HCT116 (cell line): ENCODE data around the gene ERICH6.

Experiments
- POLR2A ChIP-seq: IDR thresholded peaks from 2 replicates; pipeline ENCODE4 v1.7.0; 2011; ENCODE audit warnings: borderline replicate concordance; ENCODE audit not compliant: insufficient read depth, insufficient read length; ENCODE audit errors: extremely low read depth
- RAD21 ChIP-seq: IDR thresholded peaks from 2 replicates; pipeline ENCODE4 v1.6.1; 2012; ENCODE audit warnings: low read depth, mild to moderate bottlenecking
- REST ChIP-seq: IDR thresholded peaks from 2 replicates; pipeline ENCODE4 v1.6.1; 2012; ENCODE audit warnings: low read depth
- YY1 ChIP-seq: IDR thresholded peaks from 2 replicates; pipeline ENCODE4 v1.6.1; 2011; ENCODE audit warnings: low read length, low read depth, moderate library complexity, mild to moderate bottlenecking; ENCODE audit not compliant: insufficient replicate concordance; ENCODE audit errors: extremely low read depth
- ZNF274 ChIP-seq: fragments of 200-500 bp; sonication (Bioruptor generic); IDR thresholded peaks from 2 replicates; pipeline ENCODE4 v1.6.1; 2014; ENCODE audit warnings: mild to moderate bottlenecking, low read depth, low read length, inconsistent platforms
- TF ChIP-seq, protein P1 (sequence below), 3 experiments: fragments of 200-600 bp in 1 of 3; sonication (generic) in 1 of 3; IDR thresholded peaks in 2 of 3; conservative IDR thresholded peaks in 1 of 3; 2 replicates each; pipeline ENCODE4 v1.5.1; 2012 to 2017; ENCODE audit warnings: low read depth in 2 of 3, low read length in 2 of 3, antibody characterized with exemption in 1 of 3, borderline replicate concordance in 1 of 3, control low read depth in 1 of 3, mild to moderate bottlenecking in 1 of 3, mixed read lengths in 1 of 3, mixed run types in 1 of 3, moderate library complexity in 1 of 3; ENCODE audit not compliant: insufficient read depth in 1 of 3

- TF ChIP-seq POLR2A (no peak), RAD21 (no peak), YY1 (no peak), REST (no peak), ZNF274 (no peak)
- TF ChIP-seq, protein P1, sequence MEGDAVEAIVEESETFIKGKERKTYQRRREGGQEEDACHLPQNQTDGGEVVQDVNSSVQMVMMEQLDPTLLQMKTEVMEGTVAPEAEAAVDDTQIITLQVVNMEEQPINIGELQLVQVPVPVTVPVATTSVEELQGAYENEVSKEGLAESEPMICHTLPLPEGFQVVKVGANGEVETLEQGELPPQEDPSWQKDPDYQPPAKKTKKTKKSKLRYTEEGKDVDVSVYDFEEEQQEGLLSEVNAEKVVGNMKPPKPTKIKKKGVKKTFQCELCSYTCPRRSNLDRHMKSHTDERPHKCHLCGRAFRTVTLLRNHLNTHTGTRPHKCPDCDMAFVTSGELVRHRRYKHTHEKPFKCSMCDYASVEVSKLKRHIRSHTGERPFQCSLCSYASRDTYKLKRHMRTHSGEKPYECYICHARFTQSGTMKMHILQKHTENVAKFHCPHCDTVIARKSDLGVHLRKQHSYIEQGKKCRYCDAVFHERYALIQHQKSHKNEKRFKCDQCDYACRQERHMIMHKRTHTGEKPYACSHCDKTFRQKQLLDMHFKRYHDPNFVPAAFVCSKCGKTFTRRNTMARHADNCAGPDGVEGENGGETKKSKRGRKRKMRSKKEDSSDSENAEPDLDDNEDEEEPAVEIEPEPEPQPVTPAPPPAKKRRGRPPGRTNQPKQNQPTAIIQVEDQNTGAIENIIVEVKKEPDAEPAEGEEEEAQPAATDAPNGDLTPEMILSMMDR (IDR thresholded peaks at IDR 0.05 in 2 of 3, conservative IDR thresholded peaks at IDR 0.05 in 1 of 3; ENCODE audit: borderline replicate concordance in 1 of 3, insufficient read depth in 1 of 3, low read depth in 2 of 3, low read length in 2 of 3) = no peak
These were observed 21.8 kb upstream of the ERICH6 start for GRCh38 chr3:150725548-150725947.
